AG08395 (cell line): ENCODE measurements around the gene LIMS2.

Experiments used
- DNase-seq: peaks from one replicate; pipeline ENCODE4 v3.0.0; 2012; ENCODE audit warnings: mixed read lengths, low spot score

LIMS2 gene

GRCh38 chr2:127658641-127659407 lies 16.5 kb downstream of the LIMS2 start:
- DNase-seq = no peak

- no peak for DNase-seq
Measured at GRCh38 chr2:127658146-127658545, 17.2 kb downstream of the LIMS2 start.

GRCh38 chr2:127657232-127657595 lies 18.1 kb downstream of the LIMS2 start:
- no peak for DNase-seq

GRCh38 chr2:127656569-127657231 lies 18.6 kb downstream of the LIMS2 start:
- no peak for DNase-seq

- no peak for DNase-seq
Measured at GRCh38 chr2:127655209-127656073, 19.9 kb downstream of the LIMS2 start.

GRCh38 chr2:127654838-127655175 lies 20.5 kb downstream of the LIMS2 start:
- no peak for DNase-seq

- no peak for DNase-seq
Measured at GRCh38 chr2:127654084-127654837, 21.1 kb downstream of the LIMS2 start.

GRCh38 chr2:127653421-127654083 lies 21.8 kb downstream of the LIMS2 start:
- DNase-seq = no peak

GRCh38 chr2:127652786-127653357 lies 22.5 kb downstream of the LIMS2 start:
- DNase-seq = no peak

GRCh38 chr2:127651971-127652550 lies 23.3 kb downstream of the LIMS2 start:
- no peak for DNase-seq

- DNase-seq = no peak
Measured at GRCh38 chr2:127651381-127651809, 23.9 kb downstream of the LIMS2 start.

- peak; percentile 47 for DNase-seq
Measured at GRCh38 chr2:127650785-127651380, 24.4 kb downstream of the LIMS2 start.

- DNase-seq = no peak
Measured at GRCh38 chr2:127650041-127650784, 25.1 kb downstream of the LIMS2 start.

- peak; percentile 82 for DNase-seq
Measured at GRCh38 chr2:127649684-127650040, 25.7 kb downstream of the LIMS2 start.

- no peak for DNase-seq
Measured at GRCh38 chr2:127649100-127649611, 26.2 kb downstream of the LIMS2 start.

- no peak for DNase-seq
Measured at GRCh38 chr2:127648321-127648720, 27.0 kb downstream of the LIMS2 start.

- no peak for DNase-seq
Measured at GRCh38 chr2:127647242-127648190, 27.8 kb downstream of the LIMS2 start.

- DNase-seq = no peak
Measured at GRCh38 chr2:127646487-127647241, 28.7 kb downstream of the LIMS2 start.
